T-helper 2 cell treated with Interferon-gamma antibody and Interleukin-4, amounts not matched to agents 5 μg/mL and 100 μg/mL, for 36 hours (primary cell): ENCODE data around the gene ADI1.

Experiments
- DNase-seq: peaks from one replicate; pipeline ENCODE4 v3.0.0; 2021; ENCODE audit warnings: low spot score
- H3K27ac Mint-ChIP-seq: one replicate; pipeline ENCODE4 v1.8.0; 2021; ENCODE audit warnings: mild to moderate bottlenecking, mixed read lengths
- H3K27me3 Mint-ChIP-seq: one replicate; pipeline ENCODE4 v1.8.0; 2021; ENCODE audit warnings: low read depth, mixed read lengths
- H3K36me3 Mint-ChIP-seq: one replicate; pipeline ENCODE4 v1.8.0; 2021; ENCODE audit warnings: low read depth, mixed read lengths
- H3K4me1 Mint-ChIP-seq: one replicate; pipeline ENCODE4 v1.8.0; 2021; ENCODE audit warnings: low read depth, mixed read lengths
- H3K4me3 Mint-ChIP-seq: one replicate; pipeline ENCODE4 v1.8.0; 2022; ENCODE audit warnings: mild to moderate bottlenecking, moderate library complexity, mixed read lengths
- H3K9me3 Mint-ChIP-seq: one replicate; pipeline ENCODE4 v1.8.0; 2021; ENCODE audit warnings: mixed read lengths

Gene ADI1

GRCh38 chr2:3536682-3537632 lies 17.6 kb upstream of the ADI1 start:
- Mint-ChIP-seq H3K27ac (peak overlapping the region; percentile 72), H3K9me3 (no peaks in the 10 kb centered on the region), H3K36me3 (peaks cover 9% of the 10 kb centered on the region), H3K4me1 (peaks cover 3% of the 10 kb centered on the region), H3K4me3 (peak overlapping the region; percentile 51), H3K27me3 (no peaks in the 10 kb centered on the region)
- DNase-seq: no peak

GRCh38 chr2:3535794-3536681 lies 16.7 kb upstream of the ADI1 start:
- H3K27me3 Mint-ChIP-seq: no peaks in the 10 kb centered on the region
- H3K27ac Mint-ChIP-seq: peak overlapping the region; percentile 72
- DNase-seq: no peak
- no peaks in the 10 kb centered on the region for H3K9me3 Mint-ChIP-seq
- H3K36me3 Mint-ChIP-seq: peaks cover 2% of the 10 kb centered on the region
- H3K4me1 Mint-ChIP-seq: peaks cover 3% of the 10 kb centered on the region
- H3K4me3 Mint-ChIP-seq: peak overlapping the region; percentile 51

GRCh38 chr2:3535467-3535793 lies 16.1 kb upstream of the ADI1 start:
- Mint-ChIP-seq H3K4me1 (peaks cover 3% of the 10 kb centered on the region), H3K9me3 (no peaks in the 10 kb centered on the region), H3K36me3 (peaks cover 2% of the 10 kb centered on the region), H3K27me3 (no peaks in the 10 kb centered on the region), H3K4me3 (peak overlapping the region; percentile 51), H3K27ac (peak overlapping the region; percentile 72)
- DNase-seq: no peak

GRCh38 chr2:3534251-3534814 lies 15.0 kb upstream of the ADI1 start:
- no peak for DNase-seq
- H3K4me1 Mint-ChIP-seq: peaks cover 3% of the 10 kb centered on the region
- H3K27ac Mint-ChIP-seq: no peak overlapping the region
- no peaks in the 10 kb centered on the region for H3K27me3 Mint-ChIP-seq
- H3K9me3 Mint-ChIP-seq: no peaks in the 10 kb centered on the region
- no peaks in the 10 kb centered on the region for H3K36me3 Mint-ChIP-seq
- H3K4me3 Mint-ChIP-seq: no peak overlapping the region

DNA sequence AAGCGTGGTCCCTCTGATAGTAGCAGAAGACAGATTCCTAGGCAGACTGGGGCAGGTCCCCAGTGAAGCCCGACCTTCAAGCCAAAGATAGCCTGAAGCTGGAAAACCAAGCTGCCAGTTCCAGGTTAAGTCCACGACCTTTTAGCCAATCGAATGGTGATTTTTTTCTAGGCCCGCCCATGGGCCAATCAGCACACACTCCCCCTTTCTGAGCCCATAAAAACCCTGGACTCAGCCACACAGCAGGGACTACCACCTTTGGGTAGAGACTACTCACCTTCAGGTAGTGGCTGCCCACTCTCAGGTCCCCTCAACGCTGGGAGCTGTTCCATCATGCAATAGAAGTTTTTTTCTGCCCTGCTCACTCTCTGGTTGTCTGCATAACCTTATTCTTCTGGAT lies 14.5 kb upstream of the ADI1 start:
- no peaks in the 10 kb centered on the region for H3K9me3 Mint-ChIP-seq
- DNase-seq: no peak
- H3K36me3 Mint-ChIP-seq: no peaks in the 10 kb centered on the region
- no peak overlapping the region for H3K27ac Mint-ChIP-seq
- no peak overlapping the region for H3K4me3 Mint-ChIP-seq
- H3K4me1 Mint-ChIP-seq: peaks cover 3% of the 10 kb centered on the region
- H3K27me3 Mint-ChIP-seq: no peaks in the 10 kb centered on the region

- Mint-ChIP-seq H3K36me3 (no peaks in the 10 kb centered on the region), H3K27ac (no peak overlapping the region), H3K4me1 (peaks cover 3% of the 10 kb centered on the region), H3K4me3 (no peak overlapping the region), H3K27me3 (no peaks in the 10 kb centered on the region), H3K9me3 (no peaks in the 10 kb centered on the region)
- no peak for DNase-seq
Measured at GRCh38 chr2:3532941-3533340, 13.6 kb upstream of the ADI1 start.

DNA sequence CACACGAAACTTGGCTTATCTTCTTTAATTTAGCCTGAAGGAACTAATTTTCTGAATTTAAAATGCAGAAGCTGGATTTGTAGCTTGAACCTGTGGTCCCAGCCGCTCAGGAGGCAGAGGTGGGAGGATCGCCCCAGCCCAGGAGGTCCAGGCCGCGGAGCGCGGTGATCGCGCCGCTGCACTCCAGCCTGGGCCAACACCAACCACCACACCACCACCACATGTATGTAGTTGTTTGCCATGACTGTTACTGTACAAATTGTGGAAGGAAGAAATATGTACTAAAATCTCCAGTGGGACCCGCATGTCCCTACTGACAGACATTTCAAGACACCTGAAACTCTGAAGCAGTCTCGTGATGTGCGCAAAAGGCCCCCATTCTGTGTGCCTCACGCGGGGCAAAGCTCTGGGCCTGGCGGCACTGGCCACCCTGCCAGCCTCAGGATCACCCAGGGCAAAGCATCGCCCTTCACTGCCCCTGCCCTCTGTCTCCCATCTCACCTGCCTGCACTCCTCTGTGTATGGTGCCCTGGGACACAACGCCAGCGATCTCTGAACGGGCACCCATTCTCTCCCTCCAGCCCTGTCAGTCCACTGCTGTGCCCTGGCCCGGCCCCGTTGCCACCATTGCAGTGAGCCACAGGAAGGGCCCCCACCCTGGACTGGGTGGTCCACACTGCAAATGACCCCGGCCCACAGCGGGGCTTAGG lies 10.1 kb upstream of the ADI1 start:
- no peaks in the 10 kb centered on the region for H3K9me3 Mint-ChIP-seq
- DNase-seq: no peak
- H3K27ac Mint-ChIP-seq: no peak overlapping the region
- no peaks in the 10 kb centered on the region for H3K27me3 Mint-ChIP-seq
- H3K36me3 Mint-ChIP-seq: no peaks in the 10 kb centered on the region
- no peaks in the 10 kb centered on the region for H3K4me1 Mint-ChIP-seq
- no peak overlapping the region for H3K4me3 Mint-ChIP-seq

- no peak overlapping the region for H3K27ac Mint-ChIP-seq
- DNase-seq: no peak
- H3K36me3 Mint-ChIP-seq: no peaks in the 10 kb centered on the region
Measured at GRCh38 chr2:3527886-3528785, 8.8 kb upstream of the ADI1 start.

GRCh38 chr2:3526871-3527270 lies 7.5 kb upstream of the ADI1 start:
- Mint-ChIP-seq H3K4me1 (peaks cover under 1% of the 10 kb centered on the region), H3K27me3 (no peaks in the 10 kb centered on the region), H3K4me3 (no peak overlapping the region), H3K36me3 (no peaks in the 10 kb centered on the region), H3K9me3 (no peaks in the 10 kb centered on the region), H3K27ac (no peak overlapping the region)
- DNase-seq: no peak

More at GRCh38 chr2:3527886-3528785, 8.8 kb upstream of the ADI1 start:
- no peaks in the 10 kb centered on the region for H3K4me1 Mint-ChIP-seq
- no peaks in the 10 kb centered on the region for H3K27me3 Mint-ChIP-seq
- H3K4me3 Mint-ChIP-seq: no peak overlapping the region
- no peaks in the 10 kb centered on the region for H3K9me3 Mint-ChIP-seq

GRCh38 chr2:3523551-3524041 lies 4.3 kb upstream of the ADI1 start:
- no peaks in the 10 kb centered on the region for H3K9me3 Mint-ChIP-seq
- H3K27ac Mint-ChIP-seq: no peak overlapping the region
- no peak overlapping the region for H3K4me3 Mint-ChIP-seq
- peaks cover 18% of the 10 kb centered on the region for H3K4me1 Mint-ChIP-seq
- no peak for DNase-seq
- no peaks in the 10 kb centered on the region for H3K27me3 Mint-ChIP-seq
- no peaks in the 10 kb centered on the region for H3K36me3 Mint-ChIP-seq

GRCh38 chr2:3522961-3523421 lies 3.7 kb upstream of the ADI1 start:
- DNase-seq: no peak
- peaks cover 18% of the 10 kb centered on the region for H3K4me1 Mint-ChIP-seq
- H3K27me3 Mint-ChIP-seq: no peaks in the 10 kb centered on the region
- no peaks in the 10 kb centered on the region for H3K36me3 Mint-ChIP-seq
- H3K4me3 Mint-ChIP-seq: no peak overlapping the region
- no peak overlapping the region for H3K27ac Mint-ChIP-seq
- H3K9me3 Mint-ChIP-seq: no peaks in the 10 kb centered on the region

GRCh38 chr2:3520591-3520990 lies 1.3 kb upstream of the ADI1 start:
- peaks cover 24% of the 10 kb centered on the region for H3K4me1 Mint-ChIP-seq
- peak overlapping the region; percentile 90 for H3K4me3 Mint-ChIP-seq
- H3K27me3 Mint-ChIP-seq: no peaks in the 10 kb centered on the region
- no peak for DNase-seq
- H3K27ac Mint-ChIP-seq: peak overlapping the region; percentile 84
- peaks cover 4% of the 10 kb centered on the region for H3K9me3 Mint-ChIP-seq
- peaks cover 9% of the 10 kb centered on the region for H3K36me3 Mint-ChIP-seq
